ENCODE data around the gene HIGD1A. TPM values are rescaled to one million over a fixed set of nuclear protein-coding genes. Genes with fewer than 3 reads are reported as not detected.

The HIGD1A gene
- total and polyA plus RNA-seq, 10 of the 15 experiments (the other 5 are each of a cell fraction or from before 2014, with no cell fraction given) = 73.9 to 487 (median 175) TPM

- TF ChIP-seq ETV6 (conservative IDR thresholded peaks at IDR 0.05 in 1 of 2, IDR thresholded peaks at IDR 0.05 in 1 of 2; ENCODE audit: borderline replicate concordance in 1 of 2, low read depth in 1 of 2) (no peak), ZBED1 (IDR thresholded peaks at IDR 0.05; ENCODE audit: borderline replicate concordance) (0 out of 2 replicates have a peak, but pooled peaks have one; percentile 28), NFYB (IDR thresholded peaks at IDR 0.05; ENCODE audit: insufficient read depth, low read depth, low read length) (peak; percentile 94), ZNF24 (IDR thresholded peaks at IDR 0.05) (no peak), EP300 (IDR thresholded peaks at IDR 0.05; ENCODE audit: borderline replicate concordance in 1 of 2, control insufficient read depth in 1 of 2, low read depth in 2 of 2, low read length in 2 of 2) (0 out of 4 replicates have a peak, but pooled peaks of 1 of the 2 experiments have one; percentile 28), RCOR1 (conservative IDR thresholded peaks at IDR 0.05; ENCODE audit: low read depth, low read length) (no peak), SMAD5 (IDR thresholded peaks at IDR 0.05; ENCODE audit: low read depth) (no peak), NFXL1 (IDR thresholded peaks at IDR 0.05; ENCODE audit: borderline replicate concordance) (no peak), BCL11A (IDR thresholded peaks at IDR 0.05; ENCODE audit: low read depth, low read length) (no peak), ZBTB4 (CRISPR knock-in tag; IDR thresholded peaks at IDR 0.05) (no peak), ZNF217 (IDR thresholded peaks at IDR 0.05) (no peak), KAT2A (conservative IDR thresholded peaks at IDR 0.05; ENCODE audit: control insufficient read depth, low read depth, low read length) (no peak), MYC (IDR thresholded peaks at IDR 0.05; ENCODE audit: insufficient read depth, insufficient read length, insufficient replicate concordance, low read length, severe bottlenecking) (no peak), E2F4 (IDR thresholded peaks at IDR 0.05; ENCODE audit: low read depth, low read length) (no peak), SMC3 (IDR thresholded peaks at IDR 0.05; ENCODE audit: borderline replicate concordance, low read length) (no peak), NKRF (conservative IDR thresholded peaks at IDR 0.05) (peak; percentile 32; the same call in 1 of the 2 replicates)
These were observed at the start of gene HIGD1A (continued) for GRCh38 chr3:42804106-42804830.

Data from GM12878 (cell line).